Measurements from ENCODE around the gene IGSF22.

- TF ChIP-seq CTCF (IDR thresholded peaks at IDR 0.05) (no peak), POLR2A (IDR thresholded peaks at IDR 0.05) (no peak), POLR2AphosphoS5 (IDR thresholded peaks at IDR 0.05; ENCODE audit: insufficient read depth in 1 of 2, low read depth in 1 of 2) (no peak)
Measured at GRCh38 chr11:18677560-18677959, 48.4 kb downstream of the IGSF22 start.
